NT2/D1 (cell line): ENCODE measurements around the gene ZPR1.

Experiments
- SUZ12 ChIP-seq: IDR thresholded peaks from 2 replicates; pipeline ENCODE4 v1.6.1; 2011; ENCODE audit not compliant: insufficient read length, insufficient read depth; ENCODE audit errors: extremely low read depth
- YY1 ChIP-seq: IDR thresholded peaks from 2 replicates; pipeline ENCODE4 v1.6.1; 2011; ENCODE audit not compliant: insufficient read length, insufficient read depth
- ZNF274 ChIP-seq: IDR thresholded peaks from 2 replicates; pipeline ENCODE4 v1.6.1; 2011; ENCODE audit warnings: mild to moderate bottlenecking, low read depth, low read length

DNA sequence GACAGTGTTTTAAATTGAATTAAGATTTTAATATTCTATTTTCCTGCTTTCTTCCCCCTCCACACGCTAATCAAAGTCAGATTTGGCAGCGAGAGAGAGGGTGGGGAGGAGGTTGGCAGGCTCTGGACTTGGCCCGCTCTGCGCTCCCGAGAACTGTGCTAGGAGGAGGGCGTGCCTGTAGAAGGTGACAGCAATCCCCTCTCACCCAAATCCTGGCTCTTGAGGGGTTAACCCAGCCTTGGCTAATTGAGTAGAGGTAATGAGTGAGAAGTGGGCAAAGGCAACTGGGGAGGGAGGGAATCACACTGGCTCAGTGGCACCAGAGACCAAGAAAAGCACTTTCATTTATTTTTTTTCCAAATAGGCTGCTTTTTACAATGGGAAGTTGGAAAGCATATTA is 57.2 kb downstream of the ZPR1 start:
- TF ChIP-seq SUZ12 = no peak
- no peak for TF ChIP-seq ZNF274
- TF ChIP-seq YY1 = no peak
